HCT116 (cell line): ENCODE data around the gene TRIM31. TPM values are rescaled to one million over a fixed set of nuclear protein-coding genes. Genes with fewer than 3 reads are reported as not detected.

Experiments used
- ATAC-seq: fragments of 200-7000 bp; cut with Tn5 transposase; 2 replicates; pipeline ENCODE4 v1.9.1; 2020; ENCODE audit warnings: mild to moderate bottlenecking, moderate library complexity
- BruUV-seq: library from RNA; stranded (reverse); fragments of 400-500 nt; replicated peaks from 2 replicates; lab custom pipeline; 2021; lab: Mats Ljungman, UMichigan
- CTCF ChIA-PET: fragments of 300-600 bp; sonication (Branson Sonifier 250); formaldehyde crosslinking; loops from one replicate; lab custom pipeline; 2021; ENCODE audit warnings: antibody characterized with exemption; lab: Charles Lee
- POLR2A ChIA-PET: fragments of 300-600, 350-600 bp; sonication (Branson Sonifier 250); formaldehyde crosslinking; loops from one replicate; lab custom pipeline; 2021; ENCODE audit warnings: antibody characterized with exemption; lab: Charles Lee
- RAD21 ChIA-PET, 2 experiments: fragments of 300-600 bp; sonication (Branson Sonifier 250); formaldehyde crosslinking; loops; one replicate each; lab custom pipeline; 2023; ENCODE audit warnings: low total read pairs in 2 of 2; ENCODE audit not compliant: uncharacterized antibody in 2 of 2, unreplicated experiment in 2 of 2, low non-redundant PET in 1 of 2; lab: Charles Lee
- DNase-seq: peaks from one replicate; pipeline ENCODE4 v3.0.0-alpha.2; 2010; ENCODE audit warnings: low read depth, low spot score
- H2AFZ ChIP-seq: fragments of 200-600 bp; shearing (Covaris generic), sonication (generic); 2 replicates; pipeline ENCODE4 v1.6.1; 2017; ENCODE audit warnings: low read depth, mixed run types, mixed read lengths, antibody characterized with exemption, low read length; ENCODE audit not compliant: poor library complexity, severe bottlenecking
- H3K27ac ChIP-seq: 2 replicates; pipeline ENCODE4 v1.5.1; 2012; ENCODE audit warnings: low read depth, low read length
- H3K27me3 ChIP-seq: fragments of 200-600 bp; sonication (generic); 2 replicates; pipeline ENCODE4 v1.6.1; 2016; ENCODE audit warnings: mixed run types, low read length, mixed read lengths; ENCODE audit not compliant: insufficient read depth
- H3K36me3 ChIP-seq, 2 experiments: fragments of 200-500 bp in 1 of 2; fragments of 200-600 bp in 1 of 2; sonication (Bioruptor generic) in 1 of 2; sonication (generic) in 1 of 2; 2 replicates each; pipeline versions ENCODE4 v1.5.1 to v1.6.1; 2014 to 2016; ENCODE audit warnings: low read length in 2 of 2, inconsistent platforms in 1 of 2, mixed read lengths in 1 of 2, mixed run types in 1 of 2; ENCODE audit not compliant: insufficient read depth in 2 of 2, control insufficient read depth in 1 of 2
- H3K4me1 ChIP-seq, 2 experiments: fragments of 200-600 bp in 1 of 2; sonication (generic) in 1 of 2; 2 replicates each; pipeline versions ENCODE4 v1.5.1 to v1.6.1; 2012 to 2017; ENCODE audit warnings: low read length in 2 of 2, inconsistent platforms in 1 of 2, mild to moderate bottlenecking in 1 of 2, mixed read lengths in 1 of 2, mixed run types in 1 of 2, moderate library complexity in 1 of 2; ENCODE audit not compliant: insufficient read depth in 2 of 2, control insufficient read depth in 1 of 2
- H3K4me2 ChIP-seq: fragments of 200-600 bp; sonication (generic); 2 replicates; pipeline ENCODE4 v1.6.1; 2017; ENCODE audit warnings: mixed run types, low read length, mixed read lengths
- H3K4me3 ChIP-seq, 2 experiments: fragments of 200-600 bp in 1 of 2; sonication (generic) in 1 of 2; replicated peaks in 1 of 2; 2 replicates each; pipeline ENCODE4 v1.5.1; 2011 to 2016; ENCODE audit warnings: low read length in 2 of 2, control low read depth in 1 of 2, low read depth in 1 of 2, mild to moderate bottlenecking in 1 of 2, mixed read lengths in 1 of 2, mixed run types in 1 of 2
- H3K79me2 ChIP-seq: fragments of 200-600 bp; sonication (generic); 2 replicates; pipeline ENCODE4 v1.6.1; 2017; ENCODE audit warnings: mild to moderate bottlenecking, mixed run types, low read length, moderate library complexity, mixed read lengths; ENCODE audit not compliant: insufficient read depth
- H3K9ac ChIP-seq: fragments of 200-600 bp; sonication (generic); 2 replicates; pipeline ENCODE4 v1.6.1; 2016; ENCODE audit warnings: low read length, mixed read lengths
- H3K9me2 ChIP-seq: fragments of 200-600 bp; sonication (generic), shearing (Covaris generic); 2 replicates; pipeline ENCODE4 v1.6.1; 2017; ENCODE audit warnings: mixed run types, mild to moderate bottlenecking, moderate library complexity; ENCODE audit not compliant: insufficient read depth
- H3K9me3 ChIP-seq, 2 experiments: fragments of 200-500 bp in 1 of 2; fragments of 200-600 bp in 1 of 2; sonication (Bioruptor generic) in 1 of 2; sonication (generic) in 1 of 2; 2 replicates each; pipeline ENCODE4 v1.6.1; 2014 to 2017; ENCODE audit warnings: low read length in 2 of 2, mixed read lengths in 2 of 2, inconsistent platforms in 1 of 2, low read depth in 1 of 2, mild to moderate bottlenecking in 1 of 2, mixed run types in 1 of 2, moderate library complexity in 1 of 2; ENCODE audit not compliant: control insufficient read depth in 1 of 2, insufficient read depth in 1 of 2
- H4K20me1 ChIP-seq: fragments of 200-600 bp; sonication (generic), shearing (Covaris generic); 2 replicates; pipeline ENCODE4 v1.6.1; 2017; ENCODE audit warnings: mixed run types, mild to moderate bottlenecking, moderate library complexity; ENCODE audit not compliant: insufficient read depth
- ELF1 ChIP-seq: IDR thresholded peaks from 2 replicates; pipeline ENCODE4 v1.6.1; 2012; ENCODE audit warnings: low read depth, borderline replicate concordance
- EZH2phosphoT487 ChIP-seq: fragments of 200-600 bp; IDR thresholded peaks from 2 replicates; pipeline ENCODE4 v1.6.1; 2018; ENCODE audit warnings: antibody characterized with exemption, borderline replicate concordance
- FOSL1 ChIP-seq: IDR thresholded peaks from 2 replicates; pipeline ENCODE4 v1.6.1; 2012; ENCODE audit warnings: low read depth
- JUND ChIP-seq: IDR thresholded peaks from 2 replicates; pipeline ENCODE4 v1.6.1; 2012
- POLR2A ChIP-seq: IDR thresholded peaks from 2 replicates; pipeline ENCODE4 v1.7.0; 2011; ENCODE audit warnings: borderline replicate concordance; ENCODE audit not compliant: insufficient read depth, insufficient read length; ENCODE audit errors: extremely low read depth
- RAD21 ChIP-seq: IDR thresholded peaks from 2 replicates; pipeline ENCODE4 v1.6.1; 2012; ENCODE audit warnings: low read depth, mild to moderate bottlenecking
- YY1 ChIP-seq: IDR thresholded peaks from 2 replicates; pipeline ENCODE4 v1.6.1; 2011; ENCODE audit warnings: low read length, low read depth, moderate library complexity, mild to moderate bottlenecking; ENCODE audit not compliant: insufficient replicate concordance; ENCODE audit errors: extremely low read depth
- ZNF274 ChIP-seq: fragments of 200-500 bp; sonication (Bioruptor generic); IDR thresholded peaks from 2 replicates; pipeline ENCODE4 v1.6.1; 2014; ENCODE audit warnings: mild to moderate bottlenecking, low read depth, low read length, inconsistent platforms
- intact Hi-C: fragments of 100-400 bp; cut with micrococcal nuclease; formaldehyde crosslinking; loops from 2 replicates; pipeline ENCODE4 v1.10.0; 2022
- total RNA-seq: library from RNA; stranded (reverse); gene quantifications from one replicate; pipeline ENCODE4 v1.2.1, GENCODE V29; 2021; ENCODE audit not compliant: unreplicated experiment
- TF ChIP-seq, protein P1 (sequence below), 3 experiments: fragments of 200-600 bp in 1 of 3; sonication (generic) in 1 of 3; IDR thresholded peaks in 2 of 3; conservative IDR thresholded peaks in 1 of 3; 2 replicates each; pipeline ENCODE4 v1.5.1; 2012 to 2017; ENCODE audit warnings: low read depth in 2 of 3, low read length in 2 of 3, antibody characterized with exemption in 1 of 3, borderline replicate concordance in 1 of 3, control low read depth in 1 of 3, mild to moderate bottlenecking in 1 of 3, mixed read lengths in 1 of 3, mixed run types in 1 of 3, moderate library complexity in 1 of 3; ENCODE audit not compliant: insufficient read depth in 1 of 3
- TF ChIP-seq, protein P2 (sequence below): IDR thresholded peaks from 2 replicates; pipeline ENCODE4 v1.6.1; 2012

The TRIM31 gene
- total RNA-seq, 1 experiment from 2014 or later, result not detected

DNA sequence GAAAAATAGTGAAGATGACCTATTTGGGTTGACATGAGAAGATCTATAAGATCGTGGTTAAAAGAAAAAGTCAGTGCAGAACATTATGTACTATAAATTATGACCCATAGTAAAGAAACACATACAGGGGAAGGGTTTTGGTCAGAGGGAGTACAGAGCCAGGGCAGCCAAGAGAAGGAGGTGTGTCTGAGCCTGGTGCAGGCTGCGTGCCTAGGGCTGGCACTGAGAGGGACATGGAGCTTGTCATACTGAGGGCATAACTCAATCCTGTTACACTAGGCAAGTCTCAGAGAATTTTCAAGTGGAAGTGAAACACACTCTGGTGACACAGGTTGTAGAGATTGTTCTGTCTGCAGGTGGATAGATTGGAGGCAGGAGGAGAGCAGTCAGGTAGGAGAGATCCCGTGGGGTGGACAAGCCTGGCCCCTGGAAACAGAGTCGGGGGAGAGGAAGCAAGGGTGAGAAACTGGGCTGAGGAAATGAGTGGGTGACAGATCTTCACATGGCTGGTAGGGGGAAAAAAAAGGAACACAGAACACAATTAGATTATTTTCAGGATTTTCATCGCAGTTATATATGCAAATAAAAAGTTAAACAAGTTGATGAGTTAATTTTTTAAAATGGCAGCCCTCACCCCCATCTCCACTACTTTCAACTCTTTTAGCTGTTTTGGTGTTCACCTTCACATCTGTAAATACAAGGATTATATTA lies 18.8 kb downstream of the TRIM31 start:
- intact Hi-C loops, result no loop called here
- no TSS peak for BruUV-seq
- H3K4me3 ChIP-seq, result no peak overlapping the region
- no peaks in the 10 kb centered on the region for H3K36me3 ChIP-seq
- DNase-seq (no peak), ATAC-seq (no peak)
- H3K79me2 ChIP-seq, result no peaks in the 10 kb centered on the region
- H4K20me1 ChIP-seq, result no peaks in the 10 kb centered on the region
- no peaks in the 10 kb centered on the region for H3K9me2 ChIP-seq
- TF ChIP-seq YY1, result no peak
- no peak for TF ChIP-seq ELF1
- TF ChIP-seq, protein P1, sequence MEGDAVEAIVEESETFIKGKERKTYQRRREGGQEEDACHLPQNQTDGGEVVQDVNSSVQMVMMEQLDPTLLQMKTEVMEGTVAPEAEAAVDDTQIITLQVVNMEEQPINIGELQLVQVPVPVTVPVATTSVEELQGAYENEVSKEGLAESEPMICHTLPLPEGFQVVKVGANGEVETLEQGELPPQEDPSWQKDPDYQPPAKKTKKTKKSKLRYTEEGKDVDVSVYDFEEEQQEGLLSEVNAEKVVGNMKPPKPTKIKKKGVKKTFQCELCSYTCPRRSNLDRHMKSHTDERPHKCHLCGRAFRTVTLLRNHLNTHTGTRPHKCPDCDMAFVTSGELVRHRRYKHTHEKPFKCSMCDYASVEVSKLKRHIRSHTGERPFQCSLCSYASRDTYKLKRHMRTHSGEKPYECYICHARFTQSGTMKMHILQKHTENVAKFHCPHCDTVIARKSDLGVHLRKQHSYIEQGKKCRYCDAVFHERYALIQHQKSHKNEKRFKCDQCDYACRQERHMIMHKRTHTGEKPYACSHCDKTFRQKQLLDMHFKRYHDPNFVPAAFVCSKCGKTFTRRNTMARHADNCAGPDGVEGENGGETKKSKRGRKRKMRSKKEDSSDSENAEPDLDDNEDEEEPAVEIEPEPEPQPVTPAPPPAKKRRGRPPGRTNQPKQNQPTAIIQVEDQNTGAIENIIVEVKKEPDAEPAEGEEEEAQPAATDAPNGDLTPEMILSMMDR (IDR thresholded peaks at IDR 0.05 in 2 of 3, conservative IDR thresholded peaks at IDR 0.05 in 1 of 3; ENCODE audit: borderline replicate concordance in 1 of 3, insufficient read depth in 1 of 3, low read depth in 2 of 3, low read length in 2 of 3), result no peak
- no peak for TF ChIP-seq JUND
- TF ChIP-seq FOSL1, result no peak
- TF ChIP-seq POLR2A, result no peak
- no peak for TF ChIP-seq ZNF274
- TF ChIP-seq, protein P2, sequence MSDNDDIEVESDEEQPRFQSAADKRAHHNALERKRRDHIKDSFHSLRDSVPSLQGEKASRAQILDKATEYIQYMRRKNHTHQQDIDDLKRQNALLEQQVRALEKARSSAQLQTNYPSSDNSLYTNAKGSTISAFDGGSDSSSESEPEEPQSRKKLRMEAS, result no peak
- TF ChIP-seq RAD21, result no peak
- no peak for TF ChIP-seq EZH2phosphoT487
- peaks cover 24 to 57% of the 10 kb centered on the region in 2 experiments for H3K4me1 ChIP-seq
- no peak overlapping the region for H3K27ac ChIP-seq
- ChIA-PET CTCF (interaction anchor here (1.1 to 1.2 kb wide), 2 partner anchors 9 to 246 kb away, joined by 3 to 4 read pairs; no protein-coding TSS in a partner anchor), POLR2A (interaction anchor here (1.1 kb wide), 1 partner anchor 27 kb away, joined by 4 read pairs; the partner anchor contains the start of gene PPP1R11), RAD21 (no interaction called here)
- H2AFZ ChIP-seq, result no peak overlapping the region
- H3K4me2 ChIP-seq, result no peak overlapping the region
- H3K9ac ChIP-seq, result no peak overlapping the region
- no peaks in the 10 kb centered on the region for H3K27me3 ChIP-seq
- H3K9me3 ChIP-seq, result no peaks in the 10 kb centered on the region
